NCI-H1105 (cell line): ENCODE data around the gene EDN2.

Experiments used
- DNase-seq: peaks from one replicate; lab custom pipeline; 2025; lab: John Stamatoyannopoulos, UW

The EDN2 gene

GRCh38 chr1:41484402-41485241, at the start of gene EDN2:
Gene EDN2 (minus strand): TSS chr1:41484683. CDS start chr1:41484601, 82 bp downstream.
- peak; percentile 97 for DNase-seq

- DNase-seq, result no peak
Measured at GRCh38 chr1:41533731-41534080, 49.2 kb upstream of the EDN2 start.

GRCh38 chr1:41533016-41533730, 48.7 kb upstream of the EDN2 start:
- no peak for DNase-seq

- no peak for DNase-seq
Measured at GRCh38 chr1:41532206-41532975, 47.9 kb upstream of the EDN2 start.

GRCh38 chr1:41530411-41530810, 45.9 kb upstream of the EDN2 start:
- no peak for DNase-seq

- DNase-seq, result no peak
Measured at GRCh38 chr1:41529621-41530395, 45.3 kb upstream of the EDN2 start.

- no peak for DNase-seq
Measured at GRCh38 chr1:41528726-41529605, 44.5 kb upstream of the EDN2 start.

GRCh38 chr1:41528106-41528505, 43.6 kb upstream of the EDN2 start:
- DNase-seq, result no peak

GRCh38 chr1:41526956-41527561, 42.6 kb upstream of the EDN2 start:
- DNase-seq, result no peak

GRCh38 chr1:41525891-41526587, 41.6 kb upstream of the EDN2 start:
- peak; percentile 29 for DNase-seq

GRCh38 chr1:41524676-41525675, 40.5 kb upstream of the EDN2 start:
- no peak for DNase-seq

- DNase-seq, result no peak
Measured at GRCh38 chr1:41523949-41524675, 39.6 kb upstream of the EDN2 start.

GRCh38 chr1:41523071-41523470, 38.6 kb upstream of the EDN2 start:
- no peak for DNase-seq

GRCh38 chr1:41521766-41522165, 37.3 kb upstream of the EDN2 start:
- no peak for DNase-seq

GRCh38 chr1:41520951-41521752, 36.7 kb upstream of the EDN2 start:
- DNase-seq, result no peak

GRCh38 chr1:41519667-41520066, 35.2 kb upstream of the EDN2 start:
- DNase-seq, result no peak

GRCh38 chr1:41518471-41518870, 34.0 kb upstream of the EDN2 start:
- DNase-seq, result no peak
